RPMI7951 (cell line): ENCODE results near the gene LCMT2. TPM values are rescaled to one million over a fixed set of nuclear protein-coding genes. Genes with fewer than 3 reads are reported as not detected.
A peak's percentile ranks its signal among the peaks of the same experiment; 100 is the strongest.

Experiments
- DNase-seq: peaks from one replicate; pipeline ENCODE4 v3.0.0-alpha.2; 2012; ENCODE audit warnings: low read depth
- total RNA-seq: library from RNA; depleted of rRNA; stranded (reverse); fragments of >200 nt; shearing (Covaris generic); gene quantifications from 2 replicates; pipeline ENCODE4 v1.2.3, GENCODE V29; 2014; rRNA removed

The LCMT2 gene
- total RNA-seq, 1 experiment from 2014 or later = 14.7 TPM

DNA sequence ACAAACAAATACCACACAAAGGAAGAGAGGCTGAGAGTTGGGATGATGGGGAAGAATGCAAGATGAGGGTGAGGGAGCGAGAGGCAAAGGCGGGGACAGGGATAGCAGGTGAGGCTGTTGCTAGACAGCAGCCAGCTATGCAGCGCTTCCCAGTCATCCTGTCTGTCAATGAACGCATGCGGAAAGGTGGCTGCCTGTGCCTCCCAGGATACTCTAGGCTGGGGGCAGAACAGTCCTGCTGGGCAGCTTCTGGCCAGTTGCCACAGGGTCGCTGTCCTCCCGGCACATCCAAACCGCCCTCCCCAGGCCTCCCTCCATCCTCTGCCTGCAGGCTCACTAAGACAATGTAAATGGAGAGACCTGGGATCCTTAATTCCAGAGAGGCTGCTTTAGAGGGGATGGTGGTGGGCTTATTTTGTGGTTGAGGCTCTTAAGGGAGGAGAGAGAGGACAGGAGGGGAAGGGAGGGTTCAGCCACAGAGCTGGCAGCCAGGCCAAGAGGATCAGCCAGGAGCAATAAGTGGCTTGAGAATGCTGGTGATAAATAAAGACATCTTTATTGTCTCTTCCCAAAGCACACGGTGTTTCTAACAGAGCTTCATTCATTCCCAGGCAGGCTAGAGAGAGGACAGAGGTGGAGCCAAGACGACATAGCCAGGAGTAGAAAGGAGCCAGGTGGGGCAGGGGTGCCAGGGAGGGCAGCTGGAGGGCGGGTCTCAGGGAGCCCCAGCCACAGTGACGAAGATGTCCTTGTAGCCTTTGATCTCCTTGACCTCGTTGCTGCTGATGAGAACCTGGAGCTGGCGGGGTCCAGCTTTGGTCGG lies 54.4 kb downstream of the LCMT2 start:
- no peak for DNase-seq

DNA sequence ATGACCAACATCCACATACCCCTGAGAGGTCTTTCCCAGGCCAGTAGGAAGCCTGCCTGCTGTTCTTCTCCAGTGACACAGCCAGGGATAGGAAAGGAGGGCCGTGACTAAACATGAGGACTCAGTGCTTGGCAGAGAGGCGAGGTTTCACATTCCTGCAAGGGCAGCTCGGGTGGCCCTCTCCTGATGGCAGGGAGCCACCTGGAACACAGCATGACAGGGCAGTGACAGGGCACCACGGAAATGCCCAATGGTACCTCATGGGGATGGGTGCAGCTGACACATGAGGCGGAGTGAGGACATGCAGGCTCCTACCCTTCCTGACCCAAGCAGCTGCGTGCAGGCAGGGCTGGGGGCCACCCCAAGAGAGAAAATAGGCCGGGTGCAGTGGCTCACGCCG lies 56.2 kb downstream of the LCMT2 start:
- peak; percentile 58 for DNase-seq

Other genes starting within 250 kb of the LCMT2 start
- 19.8 and 22.8 TPM in 2 replicates for gene UBR1, start 224.5 kb downstream of the LCMT2 start, total RNA-seq
- gene TMEM62, start 197.0 kb downstream of the LCMT2 start, total RNA-seq = 15.8 and 16.1 TPM in 2 replicates
- gene CCNDBP1, start 145.2 kb downstream of the LCMT2 start, total RNA-seq = 89.4 and 90.1 TPM in 2 replicates
- not detected in 2 replicates for gene EPB42, start 109.6 kb downstream of the LCMT2 start, total RNA-seq
- not detected in 2 replicates for gene TGM5, start 63.6 kb downstream of the LCMT2 start, total RNA-seq
- not detected in 2 replicates for gene TGM7, start 28.3 kb downstream of the LCMT2 start, total RNA-seq
- 12.7 and 13.4 TPM in 2 replicates for gene ZSCAN29, start 40.5 kb upstream of the LCMT2 start, total RNA-seq
- 16.9 and 17.6 TPM in 2 replicates for gene TUBGCP4, start 40.5 kb upstream of the LCMT2 start, total RNA-seq
- gene TP53BP1, start 162.6 kb upstream of the LCMT2 start, total RNA-seq = 25.4 and 26.7 TPM in 2 replicates
- 1.6 and 2.4 TPM in 2 replicates for gene MAP1A, start 187.0 kb upstream of the LCMT2 start, total RNA-seq